ENCODE results near the gene PDZD2. TPM values are rescaled to one million over a fixed set of nuclear protein-coding genes. Genes with fewer than 3 reads are reported as not detected.

Gene PDZD2
- total RNA-seq, 1 donor from 2014 or later: 21.5 TPM

DNA sequence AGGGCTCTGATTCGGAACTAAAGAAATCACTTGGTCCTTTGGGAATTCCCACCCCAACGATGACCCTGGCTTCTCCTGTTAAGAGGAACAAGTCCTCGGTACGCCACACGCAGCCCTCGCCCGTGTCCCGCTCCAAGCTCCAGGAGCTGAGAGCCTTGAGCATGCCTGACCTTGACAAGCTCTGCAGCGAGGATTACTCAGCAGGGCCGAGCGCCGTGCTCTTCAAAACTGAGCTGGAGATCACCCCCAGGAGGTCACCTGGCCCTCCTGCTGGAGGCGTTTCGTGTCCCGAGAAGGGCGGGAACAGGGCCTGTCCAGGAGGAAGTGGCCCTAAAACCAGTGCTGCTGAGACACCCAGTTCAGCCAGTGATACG lies 451.8 kb downstream of the PDZD2 start:
- DNase-seq (ENCODE audit: low spot score in 2 of 2, unreplicated experiment in 2 of 2): no peak
- Mint-ChIP-seq H3K4me1 (no peaks in the 10 kb centered on the region), H3K36me3 (peaks cover 22% of the 10 kb centered on the region), H3K27ac (no peak overlapping the region), H3K4me3 (no peak overlapping the region), H3K9me3 (no peaks in the 10 kb centered on the region), H3K27me3 (ENCODE audit: low read depth) (no peaks in the 10 kb centered on the region)
- TF ChIP-seq, protein P1, sequence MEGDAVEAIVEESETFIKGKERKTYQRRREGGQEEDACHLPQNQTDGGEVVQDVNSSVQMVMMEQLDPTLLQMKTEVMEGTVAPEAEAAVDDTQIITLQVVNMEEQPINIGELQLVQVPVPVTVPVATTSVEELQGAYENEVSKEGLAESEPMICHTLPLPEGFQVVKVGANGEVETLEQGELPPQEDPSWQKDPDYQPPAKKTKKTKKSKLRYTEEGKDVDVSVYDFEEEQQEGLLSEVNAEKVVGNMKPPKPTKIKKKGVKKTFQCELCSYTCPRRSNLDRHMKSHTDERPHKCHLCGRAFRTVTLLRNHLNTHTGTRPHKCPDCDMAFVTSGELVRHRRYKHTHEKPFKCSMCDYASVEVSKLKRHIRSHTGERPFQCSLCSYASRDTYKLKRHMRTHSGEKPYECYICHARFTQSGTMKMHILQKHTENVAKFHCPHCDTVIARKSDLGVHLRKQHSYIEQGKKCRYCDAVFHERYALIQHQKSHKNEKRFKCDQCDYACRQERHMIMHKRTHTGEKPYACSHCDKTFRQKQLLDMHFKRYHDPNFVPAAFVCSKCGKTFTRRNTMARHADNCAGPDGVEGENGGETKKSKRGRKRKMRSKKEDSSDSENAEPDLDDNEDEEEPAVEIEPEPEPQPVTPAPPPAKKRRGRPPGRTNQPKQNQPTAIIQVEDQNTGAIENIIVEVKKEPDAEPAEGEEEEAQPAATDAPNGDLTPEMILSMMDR (IDR thresholded peaks at IDR 0.05; ENCODE audit: unreplicated experiment): no peak

DNA sequence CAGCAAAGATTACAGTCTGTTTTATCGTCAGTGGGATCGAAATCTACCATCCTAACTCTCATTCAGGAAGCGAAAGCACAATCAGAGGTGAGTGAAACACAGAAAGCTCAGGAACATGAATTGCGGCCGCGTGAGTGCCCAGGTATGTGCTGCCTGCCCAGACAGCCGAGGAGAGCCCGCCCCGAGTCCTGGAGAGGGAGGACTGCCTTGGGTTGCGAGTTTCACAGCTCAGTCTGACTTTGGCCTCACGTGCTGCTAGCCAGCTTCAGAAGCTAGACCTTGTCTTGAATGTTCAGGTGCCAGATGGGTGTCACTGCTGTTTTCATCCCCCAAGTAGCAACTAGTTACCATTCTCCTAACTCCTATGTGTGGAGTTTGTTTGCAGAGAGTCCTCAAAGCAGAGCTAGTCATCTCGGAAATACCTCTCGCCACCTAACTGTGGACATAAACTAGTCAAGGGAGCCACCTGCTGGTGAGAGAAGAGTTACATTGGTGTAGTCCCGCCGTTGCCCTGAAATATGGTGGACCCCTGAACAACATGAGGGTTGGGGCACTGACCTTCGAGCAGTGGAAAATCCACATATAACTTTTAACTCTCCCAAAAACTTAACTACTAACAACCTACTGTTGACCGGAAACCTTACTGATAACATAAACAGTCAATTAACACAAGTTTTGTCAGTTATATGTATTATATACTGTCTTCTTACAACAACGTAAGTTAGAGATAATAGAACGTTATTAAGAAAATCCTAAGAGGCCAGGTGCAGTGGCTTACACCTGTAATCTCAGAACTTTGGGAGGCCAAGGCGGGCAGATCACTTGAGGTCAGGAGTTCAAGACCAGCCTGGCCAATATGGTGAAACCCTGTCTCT lies 454.2 kb downstream of the PDZD2 start:
- peaks cover 5% of the 10 kb centered on the region for H3K4me1 Mint-ChIP-seq
- TF ChIP-seq, protein P1 (IDR thresholded peaks at IDR 0.05; ENCODE audit: unreplicated experiment): peak; percentile 67
- no peak overlapping the region for H3K4me3 Mint-ChIP-seq

DNA sequence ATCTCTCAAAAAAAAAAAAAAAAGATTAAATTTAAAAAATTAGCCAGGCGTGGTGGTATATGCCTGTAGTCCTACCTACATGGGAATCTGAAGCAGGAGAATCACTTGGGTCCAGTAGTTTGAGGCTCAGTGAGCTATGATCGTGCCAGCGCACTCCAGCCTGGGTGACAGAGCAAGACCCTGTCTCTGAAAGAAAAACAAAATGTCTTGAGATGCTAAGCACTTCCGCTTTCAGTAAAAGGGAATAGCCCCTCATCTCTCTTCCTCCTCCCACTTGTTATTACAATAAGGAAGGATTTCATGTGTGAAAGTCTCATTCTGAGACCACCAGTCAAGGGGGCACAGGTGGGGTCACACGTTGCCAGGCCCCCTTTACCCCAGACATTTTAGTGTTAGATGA lies 455.8 kb downstream of the PDZD2 start:
- Mint-ChIP-seq H3K4me1 (peaks cover 14% of the 10 kb centered on the region), H3K27ac (no peak overlapping the region), H3K36me3 (peaks cover 18% of the 10 kb centered on the region), H3K9me3 (no peaks in the 10 kb centered on the region), H3K4me3 (no peak overlapping the region), H3K27me3 (ENCODE audit: low read depth) (no peaks in the 10 kb centered on the region)
- TF ChIP-seq, protein P1 (IDR thresholded peaks at IDR 0.05; ENCODE audit: unreplicated experiment): no peak
- no peak for DNase-seq (ENCODE audit: low spot score in 2 of 2, unreplicated experiment in 2 of 2)

More for the DNA sequence above, 454.2 kb downstream of the PDZD2 start:
- peak in 1 of 2 experiments; percentile 66 for DNase-seq (ENCODE audit: low spot score in 2 of 2, unreplicated experiment in 2 of 2)
- H3K27me3 Mint-ChIP-seq (ENCODE audit: low read depth): no peaks in the 10 kb centered on the region
- H3K9me3 Mint-ChIP-seq: no peaks in the 10 kb centered on the region
- H3K36me3 Mint-ChIP-seq: peaks cover 18% of the 10 kb centered on the region
- H3K27ac Mint-ChIP-seq: peak overlapping the region; percentile 6

DNA sequence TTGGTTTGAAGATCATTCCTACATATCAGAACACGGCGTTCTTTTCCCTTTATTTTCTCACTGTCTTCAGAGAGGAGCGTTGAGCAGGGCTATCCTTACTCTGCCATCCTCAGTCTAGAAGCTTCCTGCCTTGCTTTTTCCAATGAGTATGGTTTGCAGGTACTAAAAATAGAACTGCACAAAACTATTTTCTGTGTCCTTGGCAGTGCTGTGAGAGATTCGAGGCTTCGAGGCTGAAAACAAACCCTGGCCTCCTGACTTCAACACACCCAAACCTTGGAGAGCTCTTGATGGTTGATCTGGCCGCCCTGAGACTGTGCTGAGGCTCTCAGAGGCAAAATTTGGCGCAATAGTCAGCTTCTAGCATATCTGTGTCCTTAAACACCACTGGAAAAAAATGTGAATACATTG lies 456.3 kb downstream of the PDZD2 start:
- Mint-ChIP-seq H3K27me3 (ENCODE audit: low read depth) (no peaks in the 10 kb centered on the region), H3K27ac (peak overlapping the region; percentile 12), H3K9me3 (no peaks in the 10 kb centered on the region), H3K36me3 (peaks cover 21% of the 10 kb centered on the region), H3K4me3 (no peak overlapping the region), H3K4me1 (peaks cover 15% of the 10 kb centered on the region)
- DNase-seq (ENCODE audit: low spot score in 2 of 2, unreplicated experiment in 2 of 2): no peak
- TF ChIP-seq, protein P1 (IDR thresholded peaks at IDR 0.05; ENCODE audit: unreplicated experiment): no peak

DNA sequence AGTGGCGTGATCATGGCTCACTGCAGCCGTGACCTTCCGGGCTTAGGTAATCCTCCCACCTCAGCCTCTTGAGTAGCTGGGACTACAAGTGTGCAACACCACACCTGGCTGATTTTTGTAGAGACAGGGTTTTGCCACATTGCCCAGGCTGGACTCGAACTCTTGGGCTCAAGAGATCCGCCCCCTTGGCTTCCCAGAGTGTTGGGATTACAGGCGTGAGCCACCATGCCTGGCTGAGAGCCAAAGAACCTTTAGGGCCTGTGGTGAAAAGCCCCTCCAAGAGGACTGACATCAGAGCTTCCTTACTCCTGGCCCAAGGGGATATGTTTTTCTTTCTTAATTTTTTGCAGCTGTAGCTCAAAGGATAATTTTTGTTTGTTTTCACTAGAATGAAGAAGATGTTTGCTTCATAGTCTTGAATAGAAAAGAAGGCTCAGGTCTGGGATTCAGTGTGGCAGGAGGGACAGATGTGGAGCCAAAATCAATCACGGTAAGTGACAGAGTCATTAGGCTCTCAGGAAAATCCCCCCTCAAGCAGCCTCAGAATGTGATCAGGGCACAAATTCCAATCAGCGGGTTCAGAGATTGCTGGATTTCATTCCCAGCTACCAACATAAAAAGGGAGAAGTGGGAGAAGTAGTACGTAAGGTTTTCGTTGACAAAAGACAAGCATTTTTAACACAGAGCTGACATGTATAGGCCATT lies 458.1 kb downstream of the PDZD2 start:
- no peak overlapping the region for H3K4me3 Mint-ChIP-seq
- peak overlapping the region; percentile 54 for H3K27ac Mint-ChIP-seq
- peaks cover 23% of the 10 kb centered on the region for H3K36me3 Mint-ChIP-seq
- H3K9me3 Mint-ChIP-seq: no peaks in the 10 kb centered on the region
- H3K27me3 Mint-ChIP-seq (ENCODE audit: low read depth): no peaks in the 10 kb centered on the region
- peaks cover 15% of the 10 kb centered on the region for H3K4me1 Mint-ChIP-seq
- TF ChIP-seq, protein P1 (IDR thresholded peaks at IDR 0.05; ENCODE audit: unreplicated experiment): no peak
- DNase-seq (ENCODE audit: low spot score in 2 of 2, unreplicated experiment in 2 of 2): no peak

All from mesothelial cell of epicardium (in vitro differentiated cells).